GM23338 (cell line): ENCODE results near the gene FUT6. TPM values are rescaled to one million over a fixed set of nuclear protein-coding genes. Genes with fewer than 3 reads are reported as not detected.

Experiments used
- ATAC-seq: fragments of 200-7000 bp; cut with Tn5 transposase; 3 replicates; pipeline ENCODE4 v1.9.1; 2020
- DNase-seq: peaks from one replicate; pipeline ENCODE4 v3.0.0-alpha.2; 2015; ENCODE audit warnings: low spot score
- H2AFZ ChIP-seq: fragments of 200-600 bp; sonication (generic); 2 replicates; pipeline ENCODE4 v1.8.0; 2016; ENCODE audit warnings: antibody characterized with exemption, mild to moderate bottlenecking, moderate library complexity
- H3F3A ChIP-seq: fragments of 200-600 bp; sonication (generic); replicated peaks from 2 replicates; pipeline ENCODE4 v1.8.0; 2017; ENCODE audit warnings: antibody characterized with exemption, mixed run types, low read depth
- H3K27ac ChIP-seq: fragments of 200-600 bp; sonication (generic); 2 replicates; pipeline ENCODE4 v1.6.1; 2016; ENCODE audit warnings: low read depth
- H3K27me3 ChIP-seq: fragments of 200-600 bp; sonication (generic); 2 replicates; pipeline ENCODE4 v1.8.0; 2016; ENCODE audit warnings: mild to moderate bottlenecking, mixed run types, moderate library complexity; ENCODE audit not compliant: insufficient read depth
- H3K36me3 ChIP-seq: fragments of 200-600 bp; sonication (generic); 2 replicates; pipeline ENCODE4 v1.8.0; 2016; ENCODE audit warnings: mild to moderate bottlenecking; ENCODE audit not compliant: insufficient read depth
- H3K4me1 ChIP-seq: fragments of 200-600 bp; sonication (generic); 2 replicates; pipeline ENCODE4 v1.8.0; 2016; ENCODE audit warnings: mild to moderate bottlenecking, moderate library complexity; ENCODE audit not compliant: insufficient read depth
- H3K4me2 ChIP-seq: fragments of 200-600 bp; sonication (generic); 2 replicates; pipeline ENCODE4 v1.7.1; 2017; ENCODE audit warnings: mixed run types
- H3K4me3 ChIP-seq: fragments of 200-600 bp; sonication (generic); 2 replicates; pipeline ENCODE4 v1.6.1; 2016; ENCODE audit warnings: mixed run types
- H3K79me2 ChIP-seq: fragments of 200-600 bp; sonication (generic); replicated peaks from 2 replicates; pipeline ENCODE4 v1.8.0; 2017; ENCODE audit warnings: mild to moderate bottlenecking; ENCODE audit not compliant: insufficient read depth
- H3K9me2 ChIP-seq: fragments of 200-600 bp; sonication (generic); 2 replicates; pipeline ENCODE4 v1.8.0; 2017; ENCODE audit not compliant: insufficient read depth
- H4K20me1 ChIP-seq: fragments of 200-600 bp; sonication (generic); replicated peaks from 2 replicates; pipeline ENCODE4 v1.8.0; 2017; ENCODE audit warnings: mild to moderate bottlenecking; ENCODE audit not compliant: insufficient read depth
- H3K27ac Mint-ChIP-seq: 2 replicates; pipeline ENCODE4 v1.8.0; 2020; ENCODE audit warnings: inconsistent platforms, mild to moderate bottlenecking, moderate library complexity, mixed read lengths
- H3K27me3 Mint-ChIP-seq: 3 replicates; pipeline ENCODE4 v1.8.0; 2022; ENCODE audit warnings: low read depth, mild to moderate bottlenecking, moderate library complexity, mixed read lengths, inconsistent platforms; ENCODE audit not compliant: insufficient read depth, poor library complexity
- H3K36me3 Mint-ChIP-seq: 3 replicates; pipeline ENCODE4 v1.8.0; 2021; ENCODE audit warnings: low read depth, mild to moderate bottlenecking, inconsistent platforms, moderate library complexity, mixed read lengths
- H3K4me1 Mint-ChIP-seq: 3 replicates; pipeline ENCODE4 v1.8.0; 2020; ENCODE audit warnings: mild to moderate bottlenecking, inconsistent platforms, mixed read lengths
- H3K4me3 Mint-ChIP-seq: 3 replicates; pipeline ENCODE4 v1.8.0; 2021; ENCODE audit warnings: moderate library complexity, mild to moderate bottlenecking, inconsistent platforms, mixed read lengths
- H3K9me3 Mint-ChIP-seq: 3 replicates; pipeline ENCODE4 v1.8.0; 2020; ENCODE audit warnings: moderate library complexity, mild to moderate bottlenecking, inconsistent platforms, mixed read lengths
- CREB1 ChIP-seq: fragments of 250-450 bp; sonication (Bioruptor Pico); IDR thresholded peaks from 2 replicates; pipeline ENCODE4 v1.5.0; 2020; ENCODE audit warnings: low read depth, mild to moderate bottlenecking, moderate library complexity
- CTCF ChIP-seq, 2 experiments: fragments of 200-600 bp in 1 of 2; sonication (generic) in 1 of 2; conservative IDR thresholded peaks; 2 replicates each; pipeline versions ENCODE4 v1.5.1 to v1.6.1; 2016 to 2017; ENCODE audit warnings: antibody characterized with exemption in 2 of 2, low read depth in 2 of 2, mild to moderate bottlenecking in 2 of 2, moderate library complexity in 1 of 2
- ETS1 ChIP-seq: IDR thresholded peaks from 2 replicates; pipeline ENCODE4 v1.6.1; 2016; ENCODE audit warnings: antibody characterized with exemption
- EZH2 ChIP-seq: fragments of 200-600 bp; sonication (generic); IDR thresholded peaks from one replicate; pipeline ENCODE4 v1.8.0; 2017; ENCODE audit warnings: antibody characterized with exemption, mild to moderate bottlenecking, low read depth; ENCODE audit not compliant: unreplicated experiment
- EZH2phosphoT487 ChIP-seq: fragments of 200-600 bp; sonication (generic); IDR thresholded peaks from one replicate; pipeline ENCODE4 v1.8.1; 2018; ENCODE audit warnings: antibody characterized with exemption; ENCODE audit not compliant: unreplicated experiment
- JUNB ChIP-seq: IDR thresholded peaks from one replicate; pipeline ENCODE4 v1.6.1; 2016; ENCODE audit warnings: antibody characterized with exemption; ENCODE audit not compliant: unreplicated experiment
- NANOG ChIP-seq: IDR thresholded peaks from 2 replicates; pipeline ENCODE4 v1.6.1; 2016; ENCODE audit warnings: antibody characterized with exemption, borderline replicate concordance
- POLR2AphosphoS5 ChIP-seq: IDR thresholded peaks from 2 replicates; pipeline ENCODE4 v1.6.1; 2016; ENCODE audit warnings: antibody characterized with exemption, low read depth
- REST ChIP-seq: IDR thresholded peaks from one replicate; pipeline ENCODE4 v1.6.1; 2018; ENCODE audit warnings: antibody characterized with exemption; ENCODE audit not compliant: unreplicated experiment
- STAT1 ChIP-seq: IDR thresholded peaks from one replicate; pipeline ENCODE4 v1.6.1; 2016; ENCODE audit warnings: antibody characterized with exemption; ENCODE audit not compliant: unreplicated experiment
- ZNF114 ChIP-seq: fragments of 250-450 bp; sonication (Bioruptor Pico); IDR thresholded peaks from 2 replicates; pipeline ENCODE4 v1.5.0; 2020; ENCODE audit warnings: mild to moderate bottlenecking, moderate library complexity
- ZNF331 ChIP-seq: fragments of 250-450 bp; sonication (Bioruptor Pico); IDR thresholded peaks from 2 replicates; pipeline ENCODE4 v1.5.0; 2020; ENCODE audit warnings: low read depth, mild to moderate bottlenecking, moderate library complexity
- ZNF462 ChIP-seq: fragments of 250-450 bp; sonication (Bioruptor Pico); IDR thresholded peaks from 2 replicates; pipeline ENCODE4 v1.5.0; 2020; ENCODE audit warnings: mild to moderate bottlenecking, moderate library complexity
- polyA plus RNA-seq: library from polyadenylated mRNA; unstranded; fragments of >200 nt; fragmentation: Nextera tagmentation; extraction: Ambion mirVana; gene quantifications from 2 replicates; pipeline ENCODE4 v1.2.1, GENCODE V29; 2016
- total RNA-seq: library from RNA; depleted of rRNA; stranded (reverse); fragments of >200 nt; shearing (Covaris generic); gene quantifications from 2 replicates; pipeline ENCODE4 v1.2.3, GENCODE V29; 2014

The FUT6 gene
- total and polyA plus RNA-seq, 2 experiments from 2014 or later = not detected

- peaks cover 14% of the 10 kb centered on the region for H3K27me3 Mint-ChIP-seq
- no peaks in the 10 kb centered on the region for H3K4me1 ChIP-seq
- no peak overlapping the region for H3K27ac Mint-ChIP-seq
- H4K20me1 ChIP-seq = no peaks in the 10 kb centered on the region; the same call in 1 of the 2 replicates
- no peaks in the 10 kb centered on the region for H3K27me3 ChIP-seq
- H3F3A ChIP-seq = no peaks in the 10 kb centered on the region
- no peak overlapping the region for H3K27ac ChIP-seq
- TF ChIP-seq STAT1 = no peak
- TF ChIP-seq ZNF462 (CRISPR knock-in tag) = no peak
- no peak for TF ChIP-seq JUNB
- TF ChIP-seq CTCF (conservative IDR thresholded peaks at IDR 0.05; ENCODE audit: low read depth in 2 of 2) = no peak
- TF ChIP-seq CREB1 (CRISPR knock-in tag) = no peak
- TF ChIP-seq POLR2AphosphoS5 = no peak
- no peak for TF ChIP-seq ZNF114
- no peak for TF ChIP-seq REST
- TF ChIP-seq ETS1 = no peak
- no peak for TF ChIP-seq ZNF331 (CRISPR knock-in tag)
- TF ChIP-seq NANOG = no peak
- TF ChIP-seq EZH2 = no peak
- no peak for TF ChIP-seq EZH2phosphoT487
- H3K4me3 ChIP-seq = no peak overlapping the region
- no peak overlapping the region for H2AFZ ChIP-seq
- H3K79me2 ChIP-seq = no peaks in the 10 kb centered on the region
- no peak overlapping the region for H3K4me2 ChIP-seq
- H3K4me3 Mint-ChIP-seq = no peak overlapping the region
- DNase-seq (no peak), ATAC-seq (no peak)
- H3K4me1 Mint-ChIP-seq = no peaks in the 10 kb centered on the region
- no peaks in the 10 kb centered on the region for H3K9me2 ChIP-seq
- no peaks in the 10 kb centered on the region for H3K36me3 ChIP-seq
- H3K36me3 Mint-ChIP-seq = no peaks in the 10 kb centered on the region
- no peaks in the 10 kb centered on the region for H3K9me3 Mint-ChIP-seq
Measured at GRCh38 chr19:5814123-5814851, 25.2 kb downstream of the FUT6 start.
